Measurements from ENCODE around the gene ST6GAL1.
A peak's percentile ranks its signal among the peaks of the same experiment; 100 is the strongest.
"Not testable (repeated sequence)": the region's sequence is repeated elsewhere in the genome, so short reads cannot be mapped to it uniquely, and the experiment has no call there.

ST6GAL1 gene

DNA sequence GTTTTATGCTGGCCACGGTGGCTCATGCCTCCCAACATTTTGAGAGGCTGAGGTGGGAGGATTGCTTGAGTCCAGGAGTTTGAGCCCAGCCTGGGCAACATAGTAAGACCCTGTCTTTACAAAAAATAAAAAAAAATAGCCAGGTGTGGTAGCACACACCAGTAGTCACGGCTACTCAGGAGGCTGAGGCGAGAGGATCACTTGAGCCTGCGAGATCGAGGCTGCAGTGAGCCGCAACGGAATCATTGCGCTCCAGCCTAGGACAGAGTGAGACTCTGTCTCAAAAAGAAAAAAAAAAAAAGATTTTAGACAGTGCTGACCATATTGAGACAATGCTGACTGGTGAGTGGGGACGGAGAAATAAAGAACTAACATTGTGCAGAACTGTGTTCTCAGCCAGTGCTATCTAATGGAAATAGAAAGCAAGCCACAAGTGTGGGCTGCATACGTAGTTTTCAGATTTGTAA lies 67.2 kb downstream of the ST6GAL1 start:
- DNase-seq: no peak

GRCh38 chr3:186998937-186999368 lies 68.6 kb downstream of the ST6GAL1 start:
- DNase-seq: no peak

DNA sequence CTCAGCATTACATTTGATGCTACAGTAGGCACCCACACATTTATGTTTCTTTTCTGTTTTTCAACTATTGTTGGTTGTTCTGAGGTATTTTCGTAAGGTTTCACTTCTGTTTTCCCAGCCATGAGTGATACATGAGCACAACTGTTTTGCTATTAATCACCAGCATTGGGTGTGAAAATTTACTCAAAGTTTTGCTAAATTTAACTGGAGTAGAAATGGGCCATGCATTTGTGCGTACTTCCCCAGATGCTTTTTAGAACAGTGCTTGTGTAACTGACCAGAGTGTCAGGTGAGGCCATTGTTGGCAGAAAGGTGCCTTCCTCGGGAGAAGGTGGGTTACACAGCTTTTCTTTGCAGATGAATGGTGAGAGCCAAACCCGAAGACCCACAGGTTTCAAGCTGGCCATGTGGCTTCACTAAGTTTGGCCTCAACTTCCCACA lies 70.4 kb downstream of the ST6GAL1 start:
- no peak for DNase-seq

GRCh38 chr3:187002915-187003314 lies 72.6 kb downstream of the ST6GAL1 start:
- DNase-seq: no peak

DNA sequence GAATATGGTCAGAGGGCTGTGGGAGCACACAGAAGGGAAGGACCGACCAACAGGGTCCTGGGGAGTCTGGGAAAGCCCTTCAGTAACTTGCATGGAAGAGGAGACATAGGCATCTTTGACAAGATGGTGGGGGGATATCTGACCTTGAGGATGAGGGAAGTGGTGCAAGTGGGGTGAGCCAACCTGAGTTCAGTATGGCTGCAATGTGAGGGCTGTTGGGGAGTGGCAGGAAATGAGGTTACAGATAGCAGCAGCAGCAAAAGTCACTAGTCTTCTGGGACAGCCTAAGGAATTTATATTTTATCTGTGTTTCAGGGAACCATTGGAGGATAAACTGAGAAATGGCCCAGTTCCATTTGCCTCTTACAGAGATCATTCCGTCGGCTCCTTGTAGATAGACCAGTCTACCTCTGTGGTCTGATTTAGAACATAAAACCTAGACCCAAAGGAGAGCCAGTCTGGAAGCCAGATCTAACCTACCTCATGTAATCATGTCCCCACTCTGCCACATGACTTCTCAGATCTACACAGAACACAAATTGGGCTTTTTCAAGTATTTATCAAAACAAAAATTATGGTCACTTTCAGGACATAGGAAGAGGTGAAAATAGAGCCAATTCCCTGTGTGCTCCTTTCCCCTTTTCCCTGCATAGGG lies 75.6 kb downstream of the ST6GAL1 start:
- no peak for DNase-seq

DNA sequence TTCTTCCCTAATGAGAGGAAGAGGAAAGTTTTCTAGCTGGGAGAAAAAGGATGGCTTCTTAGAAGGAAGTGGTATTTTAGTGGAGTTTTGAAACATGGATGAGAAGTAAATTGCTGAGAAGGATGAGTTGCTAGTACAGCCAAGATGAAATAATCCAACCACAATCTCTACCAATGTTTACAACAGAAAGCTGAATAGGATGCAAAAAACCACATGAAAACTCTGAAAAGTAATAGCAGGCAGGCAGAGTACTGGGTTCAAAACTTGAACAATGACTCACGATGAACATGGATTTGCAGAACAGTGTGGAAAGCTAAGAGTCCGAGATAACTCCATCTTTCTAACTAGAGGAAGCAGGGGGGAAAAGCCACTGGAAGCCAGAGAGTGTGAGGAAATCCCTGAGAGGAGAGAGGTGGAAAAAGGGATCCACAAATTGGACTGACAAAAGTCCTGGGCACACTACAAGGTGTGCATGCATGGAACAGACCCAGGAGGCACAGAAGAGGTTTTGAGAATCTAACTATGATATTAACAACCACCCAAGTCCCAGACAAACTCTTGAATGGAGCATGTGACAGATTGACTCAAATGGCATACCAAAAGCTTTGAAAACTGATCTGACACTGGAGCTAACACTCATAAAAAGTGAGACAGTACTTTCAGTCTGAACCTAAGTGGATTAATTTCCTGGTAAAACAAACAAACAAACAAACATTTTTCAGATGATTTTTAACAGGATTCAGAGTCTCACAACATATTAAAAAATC lies 76.7 kb downstream of the ST6GAL1 start:
- DNase-seq: no peak

GRCh38 chr3:187010382-187010781 lies 80.1 kb downstream of the ST6GAL1 start:
- DNase-seq: not testable (repeated sequence)

DNA sequence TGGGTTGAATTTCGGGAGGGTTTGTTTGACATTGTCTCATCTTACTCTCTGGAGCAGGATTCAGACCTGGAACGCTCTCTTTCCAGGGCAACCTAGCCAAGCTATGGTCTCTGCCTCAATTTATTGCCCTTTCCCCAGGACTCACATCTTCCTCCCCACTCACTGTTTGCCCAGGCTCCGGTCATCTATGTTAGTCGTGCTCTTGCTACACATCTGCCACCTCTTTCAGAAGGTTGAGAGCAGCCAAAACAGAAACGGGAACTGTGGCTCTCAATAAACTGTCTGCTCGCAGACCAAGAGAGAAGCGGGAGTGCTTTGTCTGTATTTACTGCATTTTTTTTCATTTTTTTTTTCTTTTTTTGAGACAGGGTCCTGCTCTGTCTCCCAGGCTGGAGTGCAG lies 81.6 kb downstream of the ST6GAL1 start:
- DNase-seq: no peak

DNA sequence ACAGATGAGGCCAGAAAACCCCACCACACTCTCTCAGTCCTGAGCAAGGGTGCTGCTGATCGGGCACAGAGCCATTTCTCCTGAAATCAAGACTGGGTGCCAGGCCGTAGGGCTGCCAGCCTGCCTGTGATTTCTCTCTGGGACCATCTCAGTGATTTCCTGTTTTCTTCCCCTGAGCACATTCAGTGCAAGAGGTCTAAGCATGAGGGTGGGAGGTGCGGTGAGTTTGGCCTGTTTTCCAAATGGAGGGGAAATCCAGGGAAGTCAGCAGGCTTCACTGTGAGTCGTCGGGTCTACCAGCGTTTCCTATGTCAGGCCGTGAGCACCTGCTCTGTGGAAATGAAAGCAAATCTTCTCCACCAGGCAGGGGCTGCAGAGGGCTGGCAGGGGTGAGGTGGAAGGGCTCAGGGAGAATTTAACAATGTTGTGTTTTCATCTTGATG lies 82.3 kb downstream of the ST6GAL1 start:
- no peak for DNase-seq

- no peak for DNase-seq
Observed at GRCh38 chr3:187013159-187013716, 82.9 kb downstream of the ST6GAL1 start.

GRCh38 chr3:187014417-187014864 lies 84.1 kb downstream of the ST6GAL1 start:
- no peak for DNase-seq

DNA sequence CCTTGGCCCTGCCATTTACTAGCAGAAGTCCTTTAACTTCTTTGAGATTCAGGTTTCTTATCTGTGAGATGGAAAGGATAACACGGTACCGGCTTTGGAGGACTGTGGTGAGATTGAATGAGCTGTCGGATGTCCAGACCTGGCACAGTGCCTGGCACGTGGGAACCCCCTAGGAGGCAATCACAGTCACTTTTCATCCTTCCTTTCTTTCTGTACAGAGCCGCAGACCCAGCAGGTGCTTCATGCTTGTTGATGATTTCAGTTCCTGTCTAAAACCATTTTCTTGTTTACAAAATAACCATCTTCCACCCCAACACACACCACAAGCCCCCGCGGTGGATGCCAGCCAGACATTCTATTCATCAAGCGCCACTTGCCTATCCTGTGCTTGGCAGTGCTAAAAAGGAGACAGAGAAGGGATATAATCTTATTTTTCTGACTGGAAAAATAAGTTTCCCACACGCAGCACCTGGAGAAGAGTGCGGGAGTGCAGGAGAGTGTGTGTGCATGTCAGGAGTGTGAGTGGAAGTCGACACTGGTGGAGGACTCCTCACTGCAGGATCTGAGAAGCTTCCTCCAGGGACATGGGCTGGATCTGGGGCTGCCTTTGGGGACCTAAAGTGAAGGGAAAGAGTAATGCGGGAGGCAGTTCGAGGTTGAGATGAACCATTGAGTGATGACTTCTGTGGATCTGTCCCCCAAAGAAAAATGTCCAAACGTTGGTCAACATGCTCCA lies 85.7 kb downstream of the ST6GAL1 start:
- no peak for DNase-seq

DNA sequence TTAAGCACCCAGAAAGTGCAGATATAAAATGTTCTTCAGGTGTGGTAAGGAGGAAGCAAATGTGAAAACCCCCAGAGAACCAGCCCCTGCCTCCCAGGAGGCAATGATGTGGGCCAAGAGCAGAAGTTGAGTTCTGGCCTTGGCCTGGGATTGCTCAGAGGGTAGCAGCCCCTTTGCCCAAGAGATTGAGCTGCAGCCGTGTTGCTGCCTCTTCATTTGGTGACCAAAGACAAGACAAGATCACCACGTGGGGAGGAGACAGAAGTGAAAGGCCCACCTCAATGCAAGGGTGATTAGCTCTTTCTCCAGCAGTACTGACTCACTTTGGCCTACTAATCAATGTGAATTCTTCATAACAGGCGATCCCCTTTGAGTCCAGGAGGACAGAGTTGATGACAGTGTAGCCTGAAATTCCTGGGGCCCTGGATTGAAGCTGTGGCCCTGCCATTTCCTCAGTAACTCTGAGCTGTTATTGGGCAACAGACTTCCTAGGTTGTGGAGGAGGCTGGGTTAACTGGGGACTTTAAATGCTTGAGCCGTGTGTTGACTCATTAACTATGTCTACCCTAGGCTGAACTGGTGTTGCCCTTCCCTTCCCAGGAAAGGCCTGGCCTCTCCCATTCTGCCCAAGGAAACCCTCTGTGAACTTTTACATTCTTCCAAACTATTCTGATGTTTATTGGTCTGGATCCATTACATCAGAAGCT lies 86.5 kb downstream of the ST6GAL1 start:
- DNase-seq: no peak

DNA sequence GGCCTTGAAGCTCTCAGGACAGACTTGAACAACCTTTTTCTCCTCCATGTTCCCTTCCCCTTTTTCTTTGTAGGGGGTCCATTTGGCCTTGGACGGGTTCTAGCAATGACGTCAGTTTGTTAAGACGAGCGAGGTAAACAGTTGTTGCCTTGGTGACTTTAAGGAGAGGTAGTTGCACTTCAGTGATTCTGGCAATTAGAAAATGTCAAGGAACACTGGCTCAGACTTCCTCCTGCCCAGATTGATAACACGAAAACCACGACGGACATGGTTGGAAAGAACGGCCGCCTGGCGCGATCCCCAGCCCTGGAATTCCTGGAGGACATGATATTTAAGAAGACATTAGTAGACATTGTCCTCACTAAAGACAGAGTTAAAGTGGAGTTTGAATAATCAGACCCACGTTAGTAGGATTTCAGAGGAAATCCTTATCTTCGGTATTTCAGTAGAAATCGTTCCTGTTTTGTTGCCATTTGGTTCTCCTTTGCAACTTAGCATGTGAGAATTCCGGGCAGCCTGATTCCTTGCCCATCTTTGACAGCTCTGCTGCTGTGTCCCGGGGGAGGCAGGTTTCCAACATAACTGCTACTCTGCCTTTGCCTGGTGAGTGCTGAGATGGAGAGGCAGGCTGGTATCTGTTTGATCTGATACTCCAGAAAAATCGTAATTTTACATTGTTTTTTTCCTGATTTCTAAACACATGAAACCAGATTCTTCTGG lies 87.3 kb downstream of the ST6GAL1 start:
- no peak for DNase-seq

- no peak for DNase-seq
Observed at GRCh38 chr3:187019542-187020072, 89.3 kb downstream of the ST6GAL1 start.

DNA sequence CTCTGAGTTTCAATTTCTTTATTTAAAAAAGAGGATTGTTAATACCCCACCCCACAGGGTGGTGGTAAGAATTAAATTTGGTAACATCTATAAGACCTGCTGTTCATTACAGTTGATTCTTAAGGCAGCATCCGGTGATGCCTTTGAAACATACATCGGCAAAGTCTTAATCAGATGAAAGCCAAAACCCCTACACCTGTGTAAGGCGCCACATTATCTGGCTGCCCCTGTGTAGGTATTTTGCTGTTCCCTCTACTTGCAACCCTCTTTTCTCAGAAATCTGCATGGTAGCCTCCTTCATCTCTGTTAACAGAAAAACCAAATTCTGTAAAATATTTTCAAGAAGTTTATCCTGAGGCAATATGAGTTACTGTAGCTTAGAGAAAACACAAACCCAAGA lies 90.0 kb downstream of the ST6GAL1 start:
- no peak for DNase-seq

DNA sequence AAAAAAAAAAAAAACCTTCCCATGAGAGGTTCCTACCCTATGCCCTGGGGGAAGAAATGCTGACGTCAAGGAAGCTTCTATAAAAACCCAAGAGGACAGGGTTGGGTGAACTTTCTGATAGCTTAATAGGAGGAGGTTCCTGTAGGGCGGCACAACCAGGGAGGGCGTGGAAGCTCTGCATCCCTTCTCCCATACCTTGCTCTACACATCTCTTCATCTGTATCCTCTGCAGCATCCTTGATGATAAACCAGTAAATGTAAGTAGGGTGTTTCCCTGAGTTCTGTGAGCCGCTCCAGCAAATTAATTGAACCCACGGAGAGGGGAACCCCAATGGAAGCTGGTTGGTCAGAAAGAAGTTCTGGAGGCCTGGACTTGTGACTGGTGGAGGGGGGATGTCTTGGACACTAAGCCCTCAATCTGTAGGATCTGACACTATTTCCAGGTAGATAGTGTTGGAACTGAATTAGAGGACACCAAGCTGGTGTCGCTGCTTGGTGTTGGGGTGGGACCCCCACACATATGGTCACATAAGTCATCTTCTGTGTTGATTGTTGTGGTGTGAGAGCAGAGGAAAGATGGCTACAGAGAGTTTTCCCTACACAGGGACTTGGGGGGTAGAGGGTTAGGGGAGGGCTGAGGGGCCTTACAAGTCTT lies 91.5 kb downstream of the ST6GAL1 start:
- DNase-seq: peak; percentile 16

- no peak for DNase-seq
Observed at GRCh38 chr3:187022403-187023029, 92.2 kb downstream of the ST6GAL1 start.

DNA sequence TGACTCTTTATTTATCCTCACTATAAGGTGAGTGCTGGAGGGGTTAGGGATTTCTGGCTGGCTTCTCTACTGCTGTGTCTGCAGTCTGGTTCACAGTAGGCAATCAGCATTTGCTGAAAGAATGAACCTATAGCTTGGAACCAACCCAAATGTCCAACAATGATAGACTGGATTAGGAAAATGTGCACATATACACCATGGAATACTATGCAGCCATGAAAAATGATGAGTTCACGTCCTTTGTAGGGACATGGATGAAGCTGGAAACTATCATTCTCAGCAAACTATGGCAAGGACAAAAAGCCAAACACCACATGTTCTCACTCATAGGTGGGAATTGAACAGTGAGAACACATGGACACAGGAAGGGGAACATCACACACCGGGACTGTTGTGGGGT lies 93.0 kb downstream of the ST6GAL1 start:
- DNase-seq: not testable (repeated sequence)

DNA sequence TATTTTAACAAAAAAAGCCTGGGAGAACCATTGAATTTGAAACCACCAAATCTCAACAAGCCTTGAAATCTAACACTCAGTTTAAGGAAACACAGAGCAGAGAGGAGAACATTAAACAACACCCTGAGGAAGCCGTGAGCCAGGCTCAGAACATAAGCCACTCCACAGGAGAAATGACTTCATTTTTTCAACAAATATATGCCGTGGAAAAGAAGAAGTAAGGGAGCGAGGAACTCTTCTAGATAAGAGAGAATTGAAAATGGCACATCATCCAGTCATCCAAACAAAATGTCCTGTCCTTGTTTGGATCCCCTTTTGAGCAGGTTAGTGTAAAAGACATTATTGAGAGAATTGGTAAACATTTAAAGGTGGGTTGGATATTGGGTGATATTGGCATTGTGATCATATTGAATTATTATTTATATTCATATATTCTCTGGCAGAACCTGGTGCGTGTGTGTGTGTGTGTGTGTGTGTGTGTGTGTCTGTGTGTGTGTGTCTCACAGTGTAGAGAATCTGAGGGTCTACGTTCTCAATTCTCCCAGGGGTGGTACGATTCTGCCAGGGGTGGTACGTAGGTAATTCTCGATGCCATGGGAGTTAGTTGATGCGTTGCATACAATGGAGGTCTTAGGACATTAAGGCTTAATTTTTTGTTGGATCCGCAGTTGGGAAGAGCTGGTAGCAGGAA lies 94.4 kb downstream of the ST6GAL1 start:
- DNase-seq: no peak
